CD4-positive, alpha-beta T cell treated with Interleukin-2 at 100 ng/mL for 4 hours (primary cell): Measurements from ENCODE around the gene TAF1A.
"Not testable (repeated sequence)": the region's sequence is repeated elsewhere in the genome, so short reads cannot be mapped to it uniquely, and the experiment has no call there.

Source experiments
- DNase-seq: peaks from one replicate; pipeline ENCODE4 v3.0.0-alpha.2; 2020; ENCODE audit warnings: low spot score

The TAF1A gene

GRCh38 chr1:222589462-222590302 is at the start of gene TAF1A:
Gene TAF1A, minus strand, starts transcription at chr1:222589933.
- peak; percentile 84 for DNase-seq

GRCh38 chr1:222634180-222635013 is 44.7 kb upstream of the TAF1A start:
- DNase-seq = peak; percentile 92

- DNase-seq = no peak
Measured at GRCh38 chr1:222632749-222633148, 43.0 kb upstream of the TAF1A start.

- DNase-seq = no peak
Measured at GRCh38 chr1:222631611-222632208, 42.0 kb upstream of the TAF1A start.

GRCh38 chr1:222629921-222630535 is 40.3 kb upstream of the TAF1A start:
- no peak for DNase-seq

- DNase-seq = no peak
Measured at GRCh38 chr1:222627232-222627631, 37.5 kb upstream of the TAF1A start.

GRCh38 chr1:222624214-222624613 is 34.5 kb upstream of the TAF1A start:
- no peak for DNase-seq

- DNase-seq = no peak
Measured at GRCh38 chr1:222623458-222623857, 33.7 kb upstream of the TAF1A start.

GRCh38 chr1:222622765-222623164 is 33.0 kb upstream of the TAF1A start:
- DNase-seq = no peak

- DNase-seq = no peak
Measured at GRCh38 chr1:222620566-222620965, 30.8 kb upstream of the TAF1A start.

- DNase-seq = no peak
Measured at GRCh38 chr1:222618880-222619596, 29.3 kb upstream of the TAF1A start.

- peak; percentile 30 for DNase-seq
Measured at GRCh38 chr1:222618001-222618879, 28.5 kb upstream of the TAF1A start, which contains the start of gene MIA3. Gene MIA3, plus strand, starts transcription at chr1:222618097. Its CDS starts 14 bp downstream, at chr1:222618111.

- peak; percentile 94 for DNase-seq
Measured at GRCh38 chr1:222617367-222617951, 27.7 kb upstream of the TAF1A start.

GRCh38 chr1:222616525-222616924 is 26.8 kb upstream of the TAF1A start:
- no peak for DNase-seq

GRCh38 chr1:222613627-222614026 is 23.9 kb upstream of the TAF1A start:
- DNase-seq = no peak

- DNase-seq = no peak
Measured at GRCh38 chr1:222610728-222611127, 21.0 kb upstream of the TAF1A start.

GRCh38 chr1:222609111-222609510 is 19.4 kb upstream of the TAF1A start:
- DNase-seq = not testable (repeated sequence)

GRCh38 chr1:222606757-222607156 is 17.0 kb upstream of the TAF1A start:
- DNase-seq = no peak

GRCh38 chr1:222601257-222601656 is 11.5 kb upstream of the TAF1A start:
- DNase-seq = no peak

GRCh38 chr1:222600281-222600680 is 10.5 kb upstream of the TAF1A start:
- no peak for DNase-seq
